Ramos (cell line): ENCODE measurements around the gene ME3.
"Not testable (repeated sequence)": the region's sequence is repeated elsewhere in the genome, so short reads cannot be mapped to it uniquely, and the experiment has no call there.

Source experiments
- in situ Hi-C: fragments of 300-500 bp; cut with MboI; formaldehyde crosslinking; loops from one replicate; pipeline ENCODE4 v1.14.3; 2022; ENCODE audit warnings: low sequenced_read_pairs; ENCODE audit not compliant: unreplicated experiment

ME3 gene

GRCh38 chr11:86570451-86570850, 102.0 kb downstream of the ME3 start:
- in situ Hi-C loops = no loop called here

DNA sequence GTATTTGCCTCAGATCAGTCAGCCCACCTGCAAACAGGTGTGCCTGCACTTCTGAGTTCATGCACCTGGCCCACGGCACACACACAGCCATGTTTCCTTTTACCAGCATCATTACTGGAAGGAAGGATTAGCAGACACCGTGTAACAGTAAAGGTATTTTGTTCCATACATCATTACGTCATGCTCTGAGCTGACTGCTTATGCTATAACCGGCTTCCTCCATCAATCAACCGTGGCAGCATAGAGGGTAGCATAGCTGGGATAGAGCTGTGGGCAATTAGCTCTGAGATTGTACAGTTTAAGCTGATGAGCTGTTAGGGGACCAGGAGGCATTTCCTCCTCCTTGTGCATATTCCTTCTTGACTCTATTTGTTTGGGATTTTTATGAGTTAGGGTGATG, 102.4 kb downstream of the ME3 start:
- in situ Hi-C loops = no loop called here

- in situ Hi-C loops = no loop called here
Measured at GRCh38 chr11:86569109-86569508, 103.3 kb downstream of the ME3 start.

GRCh38 chr11:86565801-86566312, 106.6 kb downstream of the ME3 start:
- in situ Hi-C loops = no loop called here

DNA sequence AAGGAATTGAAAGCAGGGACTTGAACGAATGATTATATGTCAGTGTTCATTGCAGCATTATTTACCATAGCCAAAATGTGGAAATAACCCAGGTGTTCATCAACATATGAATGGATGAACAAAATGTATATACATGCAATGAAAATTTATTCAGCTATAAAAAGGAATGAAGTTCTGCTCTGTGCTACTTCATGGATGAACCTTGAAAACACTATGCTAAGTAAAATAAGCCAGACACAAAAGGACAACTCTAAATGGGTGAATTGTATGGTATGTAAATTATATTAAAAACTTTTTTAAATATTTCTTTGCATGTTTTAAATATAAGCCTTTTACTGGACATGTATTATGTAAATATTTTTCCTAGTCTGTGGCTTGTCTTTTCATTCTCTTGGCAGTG, 107.0 kb downstream of the ME3 start:
- in situ Hi-C loops = no loop called here

DNA sequence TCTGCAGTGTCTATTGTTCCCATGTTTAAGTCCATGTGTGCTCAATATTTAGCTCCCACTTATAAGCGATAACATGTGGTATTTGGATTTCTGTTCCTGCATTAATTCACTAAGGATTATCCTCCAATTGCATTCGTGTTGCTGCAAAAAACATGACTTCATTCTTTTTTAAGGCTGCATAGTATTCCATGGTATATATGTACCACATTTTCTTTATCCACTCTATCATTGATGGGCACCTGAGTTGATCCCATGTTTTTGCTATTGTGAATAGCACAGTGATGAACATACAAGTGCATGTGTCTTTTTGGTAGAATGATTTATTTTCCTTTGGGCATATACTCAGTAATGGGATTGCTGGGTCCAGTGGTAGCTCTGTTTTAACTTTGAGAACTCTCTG, 109.6 kb downstream of the ME3 start:
- in situ Hi-C loops = not testable (repeated sequence)

DNA sequence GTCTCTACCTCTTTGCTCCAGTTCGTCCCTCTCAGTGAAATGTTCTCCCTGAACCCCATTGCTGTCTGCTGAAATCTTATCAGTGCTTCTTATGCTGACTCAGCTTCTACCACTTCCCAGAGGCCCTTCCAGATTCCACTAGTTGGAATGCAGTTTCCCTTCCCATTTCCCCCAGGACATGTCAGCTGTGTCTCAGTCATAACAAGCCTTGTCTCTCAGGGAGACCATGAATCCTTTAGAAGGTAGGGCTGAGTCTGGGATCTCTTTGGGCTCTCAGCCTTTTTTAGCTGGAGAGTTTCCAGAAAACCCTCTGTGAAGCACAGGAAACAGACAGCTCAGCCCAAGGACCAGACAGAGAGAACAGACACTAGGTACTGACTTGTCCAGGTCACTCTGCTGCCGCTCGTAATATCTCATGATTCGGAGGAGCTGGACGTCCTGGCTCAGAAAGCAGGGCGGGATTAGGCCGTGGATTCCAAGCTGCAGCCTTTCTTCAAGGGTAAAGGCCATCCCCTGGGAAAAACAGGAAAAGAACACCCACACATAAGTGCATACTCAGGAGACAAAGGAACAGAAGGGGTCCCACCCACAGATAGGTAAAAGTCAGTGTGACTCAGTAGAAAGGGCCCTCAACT, 113.0 kb downstream of the ME3 start:
- in situ Hi-C loops = no loop called here

DNA sequence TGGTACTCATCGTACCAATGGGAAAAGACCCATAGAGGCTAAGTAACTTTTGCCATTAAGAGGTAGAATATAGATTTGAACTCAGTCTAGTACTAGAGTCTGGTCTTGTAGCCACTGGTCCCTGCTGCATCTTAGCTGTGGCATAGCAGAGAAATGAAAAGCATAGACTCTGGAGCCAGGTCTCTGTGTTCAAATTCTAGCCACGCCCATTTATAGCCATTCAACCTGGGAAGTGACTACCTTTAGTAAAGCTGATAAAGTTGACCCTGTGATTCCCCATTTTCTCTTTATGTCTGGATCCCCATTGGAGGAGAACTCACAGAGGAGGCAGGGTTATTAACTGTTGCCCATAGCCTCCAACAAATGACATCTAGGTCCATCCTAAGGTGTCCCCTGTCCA, 113.6 kb downstream of the ME3 start:
- in situ Hi-C loops = no loop called here

GRCh38 chr11:86558207-86558606, 114.2 kb downstream of the ME3 start:
- in situ Hi-C loops = no loop called here

DNA sequence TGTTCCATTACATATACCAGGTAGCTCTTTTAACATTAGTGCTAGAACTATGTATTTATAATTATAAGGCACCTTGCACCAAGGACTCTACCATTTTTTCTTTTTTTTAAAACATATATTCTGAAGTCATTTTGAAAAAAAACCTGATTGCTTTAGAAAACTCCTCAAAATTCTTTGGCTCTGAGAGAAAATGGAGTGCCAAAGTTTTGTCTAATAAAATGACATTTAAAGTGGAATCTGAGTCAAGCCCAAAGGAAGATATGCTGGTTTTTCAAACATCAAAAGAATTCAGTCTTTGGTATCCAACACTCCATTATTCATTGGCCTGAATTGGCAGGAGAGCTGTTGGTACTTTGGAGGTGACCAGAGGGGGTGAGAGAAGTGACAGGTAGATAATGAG, 116.5 kb downstream of the ME3 start:
- in situ Hi-C loops = no loop called here

DNA sequence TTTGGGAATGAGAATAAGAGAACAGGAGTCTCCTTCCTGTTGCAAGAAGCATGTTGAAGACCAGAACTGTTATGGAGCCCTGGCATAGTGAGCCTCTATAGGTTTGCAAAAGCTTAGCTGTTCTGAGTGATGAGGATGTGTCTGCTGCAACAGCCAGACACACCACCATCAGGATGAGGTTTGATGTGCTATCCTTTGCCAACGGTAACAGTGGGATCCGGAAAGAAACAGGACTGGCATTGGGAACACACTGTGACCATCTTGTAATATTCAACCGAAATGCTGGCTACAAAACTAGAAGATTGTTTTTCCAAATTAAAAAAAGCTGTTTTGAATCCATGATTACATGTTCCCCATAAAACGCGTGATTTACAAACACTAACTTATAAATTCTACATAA, 117.0 kb downstream of the ME3 start:
- in situ Hi-C loops = no loop called here

- in situ Hi-C loops = no loop called here
Measured at GRCh38 chr11:86553265-86553664, 119.2 kb downstream of the ME3 start.

DNA sequence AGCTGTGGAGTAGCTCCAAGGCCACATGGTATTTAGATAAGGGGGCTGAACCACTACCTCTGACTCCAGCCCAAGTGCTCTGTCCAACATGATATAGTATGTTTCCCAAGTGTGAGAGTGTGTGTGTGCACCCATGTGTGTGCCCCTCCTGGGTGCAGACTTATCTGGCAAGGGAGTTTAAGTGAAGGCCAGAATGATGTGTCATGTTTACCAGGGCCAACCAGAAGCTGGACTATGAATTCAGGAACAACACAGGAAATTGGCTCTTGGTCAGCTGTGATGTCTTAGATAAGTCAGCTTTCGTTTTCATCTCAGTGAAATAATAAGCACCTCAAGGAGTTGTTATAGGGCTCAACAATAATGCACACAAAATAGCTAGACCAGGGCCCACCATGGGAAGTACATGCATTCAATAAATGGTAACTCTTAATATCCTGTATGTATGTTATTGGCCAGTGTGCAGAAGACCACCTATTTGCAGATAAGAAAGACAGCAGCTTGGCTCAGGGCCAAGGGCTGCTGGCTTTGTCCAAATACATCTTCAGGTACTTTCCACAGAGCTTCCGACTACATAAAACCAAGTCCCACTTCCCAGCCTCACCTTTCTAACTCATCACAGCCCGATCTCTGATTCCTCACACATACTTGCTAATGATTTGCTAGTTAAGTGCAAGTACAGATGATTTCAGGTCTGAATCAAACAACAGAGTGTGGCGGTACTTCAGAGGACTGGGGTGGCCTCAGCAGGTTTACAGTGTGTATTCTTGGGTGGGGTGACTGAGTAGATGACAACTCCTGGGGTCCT, 120.9 kb downstream of the ME3 start:
- in situ Hi-C loops = no loop called here

DNA sequence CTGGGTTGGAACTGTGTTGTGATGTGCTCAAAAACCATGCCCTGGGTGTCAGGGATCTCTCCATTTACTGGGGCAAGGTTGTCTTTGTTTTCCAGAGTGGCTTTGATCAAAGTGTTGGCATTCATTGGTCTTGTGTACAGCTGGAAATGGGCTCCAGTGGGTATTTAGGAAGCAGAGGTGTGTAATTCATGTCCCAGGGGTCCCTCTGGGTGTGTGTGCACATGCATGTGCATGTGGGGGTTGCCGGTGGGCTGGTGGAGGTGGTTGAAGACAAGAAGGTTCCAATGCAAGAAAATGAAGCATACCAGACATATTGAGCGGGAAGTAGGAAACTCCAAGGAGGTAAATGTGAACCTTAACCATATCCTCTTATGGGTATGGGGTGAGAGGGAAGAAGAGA, 121.7 kb downstream of the ME3 start:
- in situ Hi-C loops = no loop called here

DNA sequence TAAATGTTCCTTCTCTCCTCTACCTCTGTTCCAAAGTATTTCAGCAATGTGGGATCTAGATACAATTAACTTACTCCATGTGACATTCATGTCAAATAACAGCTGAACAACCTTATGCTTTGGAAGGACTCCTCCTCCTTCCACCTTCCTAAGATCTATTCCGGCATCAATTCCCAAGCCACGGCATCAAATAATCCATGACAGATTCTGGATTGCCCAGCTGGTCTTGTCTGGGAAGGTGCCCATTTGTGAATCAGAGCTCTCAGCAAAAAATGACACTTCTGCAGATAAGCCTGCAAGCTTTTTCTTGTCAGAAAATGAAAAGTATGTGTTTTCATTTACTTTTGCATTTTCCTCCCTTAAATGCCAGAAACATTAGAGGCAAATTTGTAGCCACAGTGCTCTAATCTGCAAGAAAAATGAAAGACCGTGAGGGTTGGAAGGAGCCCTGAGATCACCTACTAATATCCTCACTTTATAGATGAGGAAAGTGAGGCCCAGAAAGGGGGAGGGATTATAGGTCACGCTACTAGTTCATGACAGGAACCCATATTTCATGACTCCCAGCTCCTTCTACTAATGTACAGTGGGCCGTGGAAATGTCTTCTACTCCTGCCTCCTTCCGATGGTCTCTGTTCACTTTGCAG, 124.0 kb downstream of the ME3 start:
- in situ Hi-C loops = no loop called here

GRCh38 chr11:86547727-86548126, 124.7 kb downstream of the ME3 start:
- in situ Hi-C loops = no loop called here

DNA sequence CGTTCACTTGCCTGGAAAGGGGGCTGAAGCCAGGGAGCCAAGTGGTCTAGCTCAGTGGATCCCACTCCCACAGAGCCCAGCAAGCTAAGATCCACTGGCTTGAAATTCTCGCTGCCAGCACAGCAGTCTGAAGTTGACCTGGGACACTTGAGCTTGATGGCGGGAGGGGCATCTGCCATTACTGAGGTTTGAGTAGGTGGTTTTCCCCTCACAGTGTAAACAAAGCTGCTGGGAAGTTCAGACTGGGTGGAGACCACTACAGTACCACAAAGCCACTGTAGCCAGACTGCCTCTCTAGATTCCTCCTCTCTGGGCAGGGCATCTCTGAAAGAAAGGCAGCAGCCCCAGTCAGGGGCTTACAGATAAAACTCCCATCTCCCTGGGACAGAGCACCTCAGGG, 131.1 kb downstream of the ME3 start:
- in situ Hi-C loops = not testable (repeated sequence)

DNA sequence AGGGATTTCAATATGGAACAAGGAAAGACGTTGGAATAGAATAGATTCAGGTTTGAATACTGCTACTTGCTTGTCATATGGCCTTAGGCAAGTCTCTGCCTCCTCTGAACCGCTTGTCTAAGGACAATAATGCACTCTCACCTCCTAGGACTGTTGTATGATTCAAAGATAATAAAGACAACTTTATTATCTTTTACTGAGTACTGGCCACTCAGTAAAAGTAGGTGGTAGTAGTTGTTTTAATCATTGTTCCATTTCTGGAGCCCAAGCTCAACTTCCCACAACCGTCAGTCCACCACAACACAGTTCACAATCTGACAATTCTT, 134.2 kb downstream of the ME3 start:
- in situ Hi-C loops = no loop called here

GRCh38 chr11:86537541-86538222, 134.7 kb downstream of the ME3 start:
- in situ Hi-C loops = no loop called here

GRCh38 chr11:86535773-86536172, 136.6 kb downstream of the ME3 start:
- in situ Hi-C loops = no loop called here
